ENCODE measurements around the gene UROD.
A peak's percentile ranks its signal among the peaks of the same experiment; 100 is the strongest.
"Not testable (repeated sequence)": the region's sequence is repeated elsewhere in the genome, so short reads cannot be mapped to it uniquely, and the experiment has no call there.

Gene UROD

GRCh38 chr1:45043094-45043493 lies 31.0 kb downstream of the UROD start:
- no peak for DNase-seq

GRCh38 chr1:45044916-45045315 lies 32.9 kb downstream of the UROD start:
- no peak for DNase-seq

- DNase-seq, result no peak
Observed at GRCh38 chr1:45047032-45047431, 35.0 kb downstream of the UROD start.

- peak in 1 of 5 donors; percentile 13 for DNase-seq
Observed at GRCh38 chr1:45051005-45051772, 39.1 kb downstream of the UROD start.

GRCh38 chr1:45057542-45057941 lies 45.5 kb downstream of the UROD start:
- DNase-seq, result no peak

- DNase-seq, result no peak
Observed at GRCh38 chr1:45059829-45060228, 47.8 kb downstream of the UROD start.

GRCh38 chr1:45062463-45062862 lies 50.4 kb downstream of the UROD start:
- not testable (repeated sequence) for DNase-seq

GRCh38 chr1:45065083-45065482 lies 53.0 kb downstream of the UROD start:
- DNase-seq, result no peak
